K562 (cell line): Measurements from ENCODE around the gene KMT2E. TPM values are rescaled to one million over a fixed set of nuclear protein-coding genes. Genes with fewer than 3 reads are reported as not detected.

ENCODE experiments used
- ARID1B ChIP-seq: fragments of 450-650 bp; IDR thresholded peaks from 2 replicates; pipeline ENCODE4 v1.6.1; 2016; ENCODE audit warnings: antibody characterized with exemption, mild to moderate bottlenecking, inconsistent platforms
- BHLHE40 ChIP-seq: IDR thresholded peaks from 2 replicates; pipeline ENCODE4 v1.6.1; 2011; ENCODE audit warnings: low read length, improper control_type of control experiment
- BRD9 ChIP-seq: fragments of 450-650 bp; IDR thresholded peaks from 2 replicates; pipeline ENCODE4 v1.6.1; 2018; ENCODE audit warnings: low read depth; ENCODE audit not compliant: partially characterized antibody
- CC2D1A ChIP-seq: fragments of 450-650 bp; IDR thresholded peaks from 2 replicates; pipeline ENCODE4 v1.6.1; 2017; ENCODE audit warnings: mild to moderate bottlenecking
- EHMT2 ChIP-seq: fragments of 450-650 bp; IDR thresholded peaks from 2 replicates; pipeline ENCODE4 v1.6.1; 2018; ENCODE audit warnings: antibody characterized with exemption
- ELF4 ChIP-seq: fragments of 450-650 bp; formaldehyde crosslinking; IDR thresholded peaks from 2 replicates; pipeline ENCODE4 v1.4.0; 2022; ENCODE audit warnings: missing genetic modification characterization
- GTF2A2 ChIP-seq: IDR thresholded peaks from 2 replicates; pipeline ENCODE4 v1.6.1; 2016; ENCODE audit warnings: mild to moderate bottlenecking, missing genetic modification characterization, missing compliant biosample characterization
- KDM1A ChIP-seq, 2 experiments: fragments of 450-650 bp; IDR thresholded peaks; 2 replicates each; pipeline ENCODE4 v1.6.1; 2016; ENCODE audit warnings: mild to moderate bottlenecking in 2 of 2
- NCOA6 ChIP-seq: fragments of 450-650 bp; IDR thresholded peaks from 2 replicates; pipeline ENCODE4 v1.6.1; 2017; ENCODE audit warnings: mild to moderate bottlenecking
- PML ChIP-seq: IDR thresholded peaks from 2 replicates; pipeline ENCODE4 v1.6.1; 2012; ENCODE audit warnings: low read length, inconsistent platforms
- POLR2AphosphoS5 ChIP-seq: IDR thresholded peaks from 2 replicates; pipeline ENCODE4 v1.6.1; 2011; ENCODE audit warnings: mild to moderate bottlenecking, low read depth, low read length, moderate library complexity; ENCODE audit not compliant: control insufficient read depth, insufficient read depth
- POU5F1 ChIP-seq: fragments of 150-350 bp; IDR thresholded peaks from 2 replicates; pipeline ENCODE4 v1.6.1; 2014; ENCODE audit warnings: borderline replicate concordance, low read length, low read depth, mild to moderate bottlenecking; ENCODE audit not compliant: partially characterized antibody
- STAT5A ChIP-seq: IDR thresholded peaks from 2 replicates; pipeline ENCODE4 v1.6.1; 2012; ENCODE audit warnings: low read length, inconsistent platforms, borderline replicate concordance
- TCF3 ChIP-seq: sonication (generic); formaldehyde crosslinking; IDR thresholded peaks from 2 replicates; pipeline ENCODE4 v1.4.0; 2020; ENCODE audit warnings: mild to moderate bottlenecking, missing genetic modification reagents
- UBTF ChIP-seq, 2 experiments: IDR thresholded peaks; 2 replicates each; pipeline ENCODE4 v1.6.1; 2012; ENCODE audit warnings: improper control_type of control experiment in 2 of 2, low read depth in 2 of 2, low read length in 2 of 2, borderline replicate concordance in 1 of 2
- ZSCAN29 ChIP-seq: fragments of 450-650 bp; IDR thresholded peaks from 2 replicates; pipeline ENCODE4 v1.6.1; 2017
- polyA plus RNA-seq, 8 experiments: library from polyadenylated mRNA; depleted of rRNA in 4 of 8; stranded (reverse) in 5 of 8; unstranded in 3 of 8; fragments of >200 nt; fragmentation: Nextera tagmentation in 2 of 8; fragmentation: Illumina TruSeq in 1 of 8; extraction: Ambion mirVana in 2 of 8; extraction: Trizol in 1 of 8; gene quantifications; 2 replicates each; pipeline versions ENCODE4 v1.2.1 to v1.2.3, GENCODE V29; 2011 to 2014; ENCODE audit warnings: inconsistent platforms in 1 of 8, missing spikeins in 1 of 8
- total RNA-seq, 7 experiments: library from RNA; depleted of rRNA in 6 of 7; stranded (reverse); fragments of >200 nt in 6 of 7; fragmentation: Illumina TruSeq in 2 of 7; extraction: Trizol in 2 of 7; gene quantifications; 2 replicates each; pipeline versions ENCODE4 v1.2.1 to v1.2.3, GENCODE V29; 2011 to 2021; ENCODE audit warnings: low replicate concordance in 1 of 7
- TF ChIP-seq, protein P1 (sequence below): sonication (generic); formaldehyde crosslinking; IDR thresholded peaks from 2 replicates; pipeline ENCODE4 v1.8.1; 2023; ENCODE audit warnings: missing genetic modification reagents, mild to moderate bottlenecking, borderline replicate concordance
- TF ChIP-seq, protein P2 (sequence below): fragments of 200-400 bp; formaldehyde crosslinking; IDR thresholded peaks from 2 replicates; pipeline ENCODE4 v1.6.1; 2017; ENCODE audit warnings: mild to moderate bottlenecking, low read depth, low read length, moderate library complexity
- TF ChIP-seq, protein P3 (sequence below): fragments of 450-650 bp; IDR thresholded peaks from 2 replicates; pipeline ENCODE4 v1.6.1; 2016

Gene KMT2E
- total and polyA plus RNA-seq, 9 of the 15 experiments (the other 6 are each of a cell fraction or from before 2014, with no cell fraction given): 8.9 to 55.3 (median 38.1) TPM

DNA sequence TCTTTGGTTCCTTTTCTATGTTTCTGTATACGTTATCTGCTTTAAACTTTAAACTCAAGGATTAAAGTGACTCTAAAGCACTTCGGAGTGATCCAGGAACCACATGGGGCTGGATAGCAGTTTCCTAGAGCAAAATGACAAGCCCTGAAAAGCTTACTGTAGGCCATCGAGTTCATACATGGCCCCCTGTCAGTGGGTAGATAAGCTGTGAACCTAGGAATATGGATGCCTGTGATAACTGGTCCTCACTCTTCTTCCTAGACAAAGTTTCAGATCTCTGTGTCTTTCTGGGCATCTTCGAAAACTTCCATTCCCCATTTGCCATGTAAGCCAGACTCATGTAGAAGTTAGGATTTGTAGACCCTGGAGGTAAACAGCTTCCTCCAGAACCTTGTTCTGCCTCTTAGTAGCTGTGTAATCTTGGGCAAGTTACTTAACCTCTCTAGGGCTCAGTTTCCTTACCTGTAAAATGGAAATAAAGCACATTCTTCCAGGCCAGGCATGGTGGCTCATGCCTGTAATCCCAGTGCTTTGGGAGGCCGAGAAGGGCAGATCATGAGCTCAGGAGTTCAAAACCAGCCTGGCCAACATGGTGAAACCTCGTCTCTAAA, 49.3 kb upstream of the KMT2E start (continued):
- TF ChIP-seq POLR2AphosphoS5: peak; percentile 76
- TF ChIP-seq PML: 0 out of 2 replicates have a peak, but pooled peaks have one; percentile 20
- peak; percentile 59 to 71; a peak in 2 of 4 replicates for TF ChIP-seq KDM1A (IDR thresholded peaks at IDR 0.05)
- TF ChIP-seq POU5F1: no peak
- TF ChIP-seq EHMT2: peak; percentile 57; the same call in 1 of the 2 replicates
- TF ChIP-seq STAT5A: peak; percentile 50
- no peak for TF ChIP-seq ELF4 (CRISPR knock-in tag)
- peak; percentile 92 for TF ChIP-seq TCF3 (CRISPR knock-in tag)
- TF ChIP-seq NCOA6: no peak
- TF ChIP-seq, protein P1, sequence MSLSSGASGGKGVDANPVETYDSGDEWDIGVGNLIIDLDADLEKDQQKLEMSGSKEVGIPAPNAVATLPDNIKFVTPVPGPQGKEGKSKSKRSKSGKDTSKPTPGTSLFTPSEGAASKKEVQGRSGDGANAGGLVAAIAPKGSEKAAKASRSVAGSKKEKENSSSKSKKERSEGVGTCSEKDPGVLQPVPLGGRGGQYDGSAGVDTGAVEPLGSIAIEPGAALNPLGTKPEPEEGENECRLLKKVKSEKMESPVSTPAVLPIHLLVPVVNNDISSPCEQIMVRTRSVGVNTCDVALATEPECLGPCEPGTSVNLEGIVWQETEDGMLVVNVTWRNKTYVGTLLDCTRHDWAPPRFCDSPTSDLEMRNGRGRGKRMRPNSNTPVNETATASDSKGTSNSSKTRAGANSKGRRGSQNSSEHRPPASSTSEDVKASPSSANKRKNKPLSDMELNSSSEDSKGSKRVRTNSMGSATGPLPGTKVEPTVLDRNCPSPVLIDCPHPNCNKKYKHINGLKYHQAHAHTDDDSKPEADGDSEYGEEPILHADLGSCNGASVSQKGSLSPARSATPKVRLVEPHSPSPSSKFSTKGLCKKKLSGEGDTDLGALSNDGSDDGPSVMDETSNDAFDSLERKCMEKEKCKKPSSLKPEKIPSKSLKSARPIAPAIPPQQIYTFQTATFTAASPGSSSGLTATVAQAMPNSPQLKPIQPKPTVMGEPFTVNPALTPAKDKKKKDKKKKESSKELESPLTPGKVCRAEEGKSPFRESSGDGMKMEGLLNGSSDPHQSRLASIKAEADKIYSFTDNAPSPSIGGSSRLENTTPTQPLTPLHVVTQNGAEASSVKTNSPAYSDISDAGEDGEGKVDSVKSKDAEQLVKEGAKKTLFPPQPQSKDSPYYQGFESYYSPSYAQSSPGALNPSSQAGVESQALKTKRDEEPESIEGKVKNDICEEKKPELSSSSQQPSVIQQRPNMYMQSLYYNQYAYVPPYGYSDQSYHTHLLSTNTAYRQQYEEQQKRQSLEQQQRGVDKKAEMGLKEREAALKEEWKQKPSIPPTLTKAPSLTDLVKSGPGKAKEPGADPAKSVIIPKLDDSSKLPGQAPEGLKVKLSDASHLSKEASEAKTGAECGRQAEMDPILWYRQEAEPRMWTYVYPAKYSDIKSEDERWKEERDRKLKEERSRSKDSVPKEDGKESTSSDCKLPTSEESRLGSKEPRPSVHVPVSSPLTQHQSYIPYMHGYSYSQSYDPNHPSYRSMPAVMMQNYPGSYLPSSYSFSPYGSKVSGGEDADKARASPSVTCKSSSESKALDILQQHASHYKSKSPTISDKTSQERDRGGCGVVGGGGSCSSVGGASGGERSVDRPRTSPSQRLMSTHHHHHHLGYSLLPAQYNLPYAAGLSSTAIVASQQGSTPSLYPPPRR (CRISPR knock-in tag): no peak
- TF ChIP-seq, protein P2, sequence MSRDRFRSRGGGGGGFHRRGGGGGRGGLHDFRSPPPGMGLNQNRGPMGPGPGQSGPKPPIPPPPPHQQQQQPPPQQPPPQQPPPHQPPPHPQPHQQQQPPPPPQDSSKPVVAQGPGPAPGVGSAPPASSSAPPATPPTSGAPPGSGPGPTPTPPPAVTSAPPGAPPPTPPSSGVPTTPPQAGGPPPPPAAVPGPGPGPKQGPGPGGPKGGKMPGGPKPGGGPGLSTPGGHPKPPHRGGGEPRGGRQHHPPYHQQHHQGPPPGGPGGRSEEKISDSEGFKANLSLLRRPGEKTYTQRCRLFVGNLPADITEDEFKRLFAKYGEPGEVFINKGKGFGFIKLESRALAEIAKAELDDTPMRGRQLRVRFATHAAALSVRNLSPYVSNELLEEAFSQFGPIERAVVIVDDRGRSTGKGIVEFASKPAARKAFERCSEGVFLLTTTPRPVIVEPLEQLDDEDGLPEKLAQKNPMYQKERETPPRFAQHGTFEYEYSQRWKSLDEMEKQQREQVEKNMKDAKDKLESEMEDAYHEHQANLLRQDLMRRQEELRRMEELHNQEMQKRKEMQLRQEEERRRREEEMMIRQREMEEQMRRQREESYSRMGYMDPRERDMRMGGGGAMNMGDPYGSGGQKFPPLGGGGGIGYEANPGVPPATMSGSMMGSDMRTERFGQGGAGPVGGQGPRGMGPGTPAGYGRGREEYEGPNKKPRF: no peak
- TF ChIP-seq BRD9: no peak
- no peak for TF ChIP-seq GTF2A2 (tag)
- TF ChIP-seq, protein P3, sequence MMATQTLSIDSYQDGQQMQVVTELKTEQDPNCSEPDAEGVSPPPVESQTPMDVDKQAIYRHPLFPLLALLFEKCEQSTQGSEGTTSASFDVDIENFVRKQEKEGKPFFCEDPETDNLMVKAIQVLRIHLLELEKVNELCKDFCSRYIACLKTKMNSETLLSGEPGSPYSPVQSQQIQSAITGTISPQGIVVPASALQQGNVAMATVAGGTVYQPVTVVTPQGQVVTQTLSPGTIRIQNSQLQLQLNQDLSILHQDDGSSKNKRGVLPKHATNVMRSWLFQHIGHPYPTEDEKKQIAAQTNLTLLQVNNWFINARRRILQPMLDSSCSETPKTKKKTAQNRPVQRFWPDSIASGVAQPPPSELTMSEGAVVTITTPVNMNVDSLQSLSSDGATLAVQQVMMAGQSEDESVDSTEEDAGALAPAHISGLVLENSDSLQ: peak; percentile 43; the same call in 1 of the 2 replicates
- no peak for TF ChIP-seq ZSCAN29
- peak; percentile 34; the same call in 1 of the 2 replicates for TF ChIP-seq CC2D1A
- TF ChIP-seq UBTF (IDR thresholded peaks at IDR 0.05; ENCODE audit: borderline replicate concordance in 1 of 2, low read depth in 2 of 2, low read length in 2 of 2): no peak
- TF ChIP-seq BHLHE40: no peak
- TF ChIP-seq ARID1B: peak; percentile 89
